PC-3 (cell line): ENCODE results near the gene DYNLL1. TPM values are rescaled to one million over a fixed set of nuclear protein-coding genes. Genes with fewer than 3 reads are reported as not detected.
A peak's percentile ranks its signal among the peaks of the same experiment; 100 is the strongest.

ENCODE experiments used
- ATAC-seq: fragments of 200-7000 bp; cut with Tn5 transposase; 2 replicates; pipeline ENCODE4 v1.9.1; 2020; ENCODE audit warnings: mild to moderate bottlenecking, moderate library complexity
- BruUV-seq: library from RNA; stranded (reverse); fragments of 400-500 nt; replicated peaks from 2 replicates; lab custom pipeline; 2021; lab: Mats Ljungman, UMichigan
- CTCF ChIA-PET: fragments of 300-600 bp; sonication (Branson Sonifier 250); formaldehyde crosslinking; loops from one replicate; lab custom pipeline; 2022; ENCODE audit warnings: antibody characterized with exemption; lab: Charles Lee
- POLR2A ChIA-PET: fragments of 300-600 bp; sonication (Branson Sonifier 250); formaldehyde crosslinking; loops from one replicate; lab custom pipeline; 2022; ENCODE audit warnings: antibody characterized with exemption; ENCODE audit not compliant: unreplicated experiment; lab: Charles Lee
- DNase-seq: peaks from one replicate; pipeline ENCODE4 v3.0.0-alpha.2; 2015
- H2AFZ ChIP-seq: fragments of 300-600 bp; sonication (generic); 2 replicates; pipeline ENCODE4 v1.6.0; 2016; ENCODE audit warnings: antibody characterized with exemption, low read length
- H3F3A ChIP-seq: fragments of 300-600 bp; sonication (generic); one replicate; pipeline ENCODE4 v1.6.0; 2017; ENCODE audit warnings: antibody characterized with exemption, low read length, control low read depth, mild to moderate bottlenecking; ENCODE audit not compliant: unreplicated experiment
- H3K27ac ChIP-seq: fragments of 300-600 bp; sonication (generic); 2 replicates; pipeline ENCODE4 v1.5.1; 2016; ENCODE audit warnings: mild to moderate bottlenecking, low read length
- H3K27me3 ChIP-seq: fragments of 300-600 bp; sonication (generic); 2 replicates; pipeline ENCODE4 v1.6.1; 2016; ENCODE audit warnings: low read length, mixed read lengths
- H3K36me3 ChIP-seq: fragments of 300-600 bp; sonication (generic); 2 replicates; pipeline ENCODE4 v1.6.1; 2016; ENCODE audit warnings: low read depth, mixed run types, low read length, mixed read lengths
- H3K4me1 ChIP-seq: fragments of 300-600 bp; sonication (generic); 2 replicates; pipeline ENCODE4 v1.5.1; 2016; ENCODE audit warnings: low read length; ENCODE audit not compliant: insufficient read depth
- H3K4me2 ChIP-seq: fragments of 300-600 bp; sonication (generic); 2 replicates; pipeline ENCODE4 v1.6.0; 2016; ENCODE audit warnings: low read length
- H3K4me3 ChIP-seq: fragments of 300-600 bp; sonication (generic); 2 replicates; pipeline ENCODE4 v1.5.1; 2016; ENCODE audit warnings: mild to moderate bottlenecking, low read length, mixed read lengths
- H3K79me2 ChIP-seq: fragments of 300-600 bp; sonication (generic); 2 replicates; pipeline ENCODE4 v1.6.1; 2017; ENCODE audit warnings: low read length, mixed read lengths
- H3K9ac ChIP-seq: fragments of 300-600 bp; sonication (generic); 2 replicates; pipeline ENCODE4 v1.6.0; 2016; ENCODE audit warnings: mild to moderate bottlenecking, low read length
- H3K9me2 ChIP-seq: fragments of 300-600 bp; sonication (generic); replicated peaks from 2 replicates; pipeline ENCODE4 v1.6.1; 2016; ENCODE audit warnings: mixed run types, low read length, mixed read lengths
- H3K9me3 ChIP-seq: fragments of 300-600 bp; sonication (generic); 2 replicates; pipeline ENCODE4 v1.6.1; 2016; ENCODE audit warnings: low read length, mixed read lengths
- H4K20me1 ChIP-seq: fragments of 300-600 bp; sonication (generic); 2 replicates; pipeline ENCODE4 v1.6.1; 2016; ENCODE audit warnings: low read length, mixed read lengths
- EZH2 ChIP-seq: fragments of 300-600 bp; sonication (generic); IDR thresholded peaks from one replicate; pipeline ENCODE4 v1.6.1; 2017; ENCODE audit warnings: antibody characterized with exemption, mild to moderate bottlenecking, low read length; ENCODE audit not compliant: unreplicated experiment
- EZH2phosphoT487 ChIP-seq: fragments of 300-600 bp; sonication (generic); IDR thresholded peaks from 2 replicates; pipeline ENCODE4 v1.6.1; 2018; ENCODE audit warnings: mild to moderate bottlenecking, antibody characterized with exemption, low read length, borderline replicate concordance
- intact Hi-C: fragments of 100-400 bp; cut with micrococcal nuclease; formaldehyde crosslinking; loops from 2 replicates; pipeline ENCODE4 v1.9.0; 2023
- total RNA-seq: library from RNA; depleted of rRNA; stranded (reverse); fragments of >200 nt; gene quantifications from 2 replicates; pipeline ENCODE4 v1.2.3, GENCODE V29; 2014
- TF ChIP-seq, protein P1 (sequence below): fragments of 300-600 bp; sonication (generic); conservative IDR thresholded peaks from 2 replicates; pipeline ENCODE4 v1.5.1; 2017; ENCODE audit warnings: antibody characterized with exemption, low read depth, mild to moderate bottlenecking, low read length

Gene DYNLL1
- total RNA-seq, 1 experiment from 2014 or later: 396 TPM

DNA sequence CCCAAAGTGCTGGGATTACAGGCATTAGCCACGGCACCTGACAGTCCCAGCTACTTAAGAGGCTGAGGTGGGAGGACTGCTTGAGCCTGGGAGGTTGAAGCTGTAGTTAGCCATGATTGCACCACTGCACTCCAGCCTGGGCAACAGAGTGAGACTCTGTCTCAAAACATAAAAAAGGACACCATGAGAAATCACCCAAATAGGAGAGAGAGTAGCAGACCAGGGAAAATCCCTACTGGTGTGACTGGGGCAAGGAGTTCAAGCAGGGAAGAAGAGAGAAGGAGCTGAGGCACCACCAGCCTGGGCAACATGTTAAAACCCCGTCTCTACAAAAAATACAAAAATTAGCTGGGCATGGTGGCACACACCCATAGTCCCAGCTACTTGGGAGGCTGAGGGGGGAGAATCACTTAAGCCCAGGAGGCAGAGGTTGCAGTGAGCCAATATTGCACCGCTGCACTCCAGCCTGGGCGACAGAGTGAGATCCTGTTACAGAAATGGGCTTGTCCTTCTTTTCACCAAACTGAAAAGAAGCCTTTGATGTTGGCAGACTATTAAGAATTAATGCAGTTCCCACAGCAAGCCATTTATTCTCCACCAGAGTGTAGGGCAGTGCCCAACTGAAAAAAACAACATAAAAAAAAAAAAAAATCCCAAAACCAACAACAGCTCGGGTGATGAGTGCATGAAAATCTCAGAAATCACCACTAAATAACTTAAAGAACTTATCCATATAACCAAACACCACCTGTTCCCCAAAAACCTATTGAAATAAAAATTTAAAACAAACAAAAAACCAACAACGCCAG lies 21.9 kb upstream of the DYNLL1 start:
- Histone ChIP-seq H3K4me3 (peak overlapping the region; percentile 35), H3K9me3 (no peaks in the 10 kb centered on the region), H3K9me2 (no peaks in the 10 kb centered on the region), H3K79me2 (peaks cover 48% of the 10 kb centered on the region), H3K4me2 (peak overlapping the region; percentile 72), H3K27me3 (no peaks in the 10 kb centered on the region), H4K20me1 (no peaks in the 10 kb centered on the region), H3K36me3 (no peaks in the 10 kb centered on the region), H2AFZ (no peak overlapping the region), H3F3A (peaks cover 5% of the 10 kb centered on the region), H3K27ac (peak overlapping the region; percentile 80), H3K9ac (peak overlapping the region; percentile 17), H3K4me1 (peaks cover 47% of the 10 kb centered on the region)
- no peak for ATAC-seq
- ChIA-PET CTCF (interaction anchor here (0.7 to 1.1 kb wide), 2 partner anchors 36 to 1196 kb away, joined by 3 read pairs; partner anchors contain the start of genes COX6A1 and MORN3), POLR2A (interaction anchor here (0.7 to 1.2 kb wide), 5 partner anchors 22 to 182 kb away, joined by 3 to 12 read pairs (median 5); partner anchors contain the start of genes DYNLL1 and POP5)
- no peak for TF ChIP-seq EZH2phosphoT487
- no peak for TF ChIP-seq EZH2
- TF ChIP-seq, protein P1, sequence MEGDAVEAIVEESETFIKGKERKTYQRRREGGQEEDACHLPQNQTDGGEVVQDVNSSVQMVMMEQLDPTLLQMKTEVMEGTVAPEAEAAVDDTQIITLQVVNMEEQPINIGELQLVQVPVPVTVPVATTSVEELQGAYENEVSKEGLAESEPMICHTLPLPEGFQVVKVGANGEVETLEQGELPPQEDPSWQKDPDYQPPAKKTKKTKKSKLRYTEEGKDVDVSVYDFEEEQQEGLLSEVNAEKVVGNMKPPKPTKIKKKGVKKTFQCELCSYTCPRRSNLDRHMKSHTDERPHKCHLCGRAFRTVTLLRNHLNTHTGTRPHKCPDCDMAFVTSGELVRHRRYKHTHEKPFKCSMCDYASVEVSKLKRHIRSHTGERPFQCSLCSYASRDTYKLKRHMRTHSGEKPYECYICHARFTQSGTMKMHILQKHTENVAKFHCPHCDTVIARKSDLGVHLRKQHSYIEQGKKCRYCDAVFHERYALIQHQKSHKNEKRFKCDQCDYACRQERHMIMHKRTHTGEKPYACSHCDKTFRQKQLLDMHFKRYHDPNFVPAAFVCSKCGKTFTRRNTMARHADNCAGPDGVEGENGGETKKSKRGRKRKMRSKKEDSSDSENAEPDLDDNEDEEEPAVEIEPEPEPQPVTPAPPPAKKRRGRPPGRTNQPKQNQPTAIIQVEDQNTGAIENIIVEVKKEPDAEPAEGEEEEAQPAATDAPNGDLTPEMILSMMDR: no peak
- BruUV-seq: no TSS peak
- intact Hi-C loops: loop anchor here (1.0 kb wide), 2 partner anchors 15 to 22 kb away; partner anchors contain the start of gene DYNLL1
- DNase-seq: no peak

GRCh38 chr12:120474616-120474960 lies 21.3 kb upstream of the DYNLL1 start:
- DNase-seq (peak; percentile 99), ATAC-seq (peak; percentile 88)
- TF ChIP-seq, protein P1: no peak
- TF ChIP-seq EZH2phosphoT487 (no peak), EZH2 (no peak)
- no peaks in the 10 kb centered on the region for H3K9me3 ChIP-seq
- H3K9me2 ChIP-seq: no peaks in the 10 kb centered on the region
- peak overlapping the region; percentile 72 for H3K4me2 ChIP-seq
- intact Hi-C loops: loop anchor here (1.0 kb wide), 2 partner anchors 15 to 22 kb away; partner anchors contain the start of gene DYNLL1
- H3K4me3 ChIP-seq: peak overlapping the region; percentile 44
- 0 out of 2 replicates have a peak overlapping the region, but pooled peaks have one; percentile 1 for H2AFZ ChIP-seq
- no peaks in the 10 kb centered on the region for H4K20me1 ChIP-seq
- no TSS peak for BruUV-seq
- no peaks in the 10 kb centered on the region for H3K27me3 ChIP-seq
- peak overlapping the region; percentile 32 for H3K9ac ChIP-seq
- CTCF ChIA-PET: interaction anchor here (1.1 kb wide), 1 partner anchor 37 kb away, joined by 3 read pairs; the partner anchor contains the start of gene COX6A1
- H3K79me2 ChIP-seq: peaks cover 44% of the 10 kb centered on the region
- H3K36me3 ChIP-seq: no peaks in the 10 kb centered on the region
- peak overlapping the region; percentile 80 for H3K27ac ChIP-seq
- H3K4me1 ChIP-seq: peaks cover 47% of the 10 kb centered on the region
- POLR2A ChIA-PET: interaction anchor here (0.7 to 1.2 kb wide), 6 partner anchors 9 to 182 kb away, joined by 3 to 12 read pairs (median 4); partner anchors contain the start of genes DYNLL1 and POP5
- peaks cover 5% of the 10 kb centered on the region for H3F3A ChIP-seq
